Pons (tissue), 1 donor: ENCODE results near the gene PLXNA2.

Experiments used
- DNase-seq: peaks from one replicate; pipeline ENCODE4 v3.0.0-alpha.2; 2016; ENCODE audit warnings: low spot score

PLXNA2 gene

DNA sequence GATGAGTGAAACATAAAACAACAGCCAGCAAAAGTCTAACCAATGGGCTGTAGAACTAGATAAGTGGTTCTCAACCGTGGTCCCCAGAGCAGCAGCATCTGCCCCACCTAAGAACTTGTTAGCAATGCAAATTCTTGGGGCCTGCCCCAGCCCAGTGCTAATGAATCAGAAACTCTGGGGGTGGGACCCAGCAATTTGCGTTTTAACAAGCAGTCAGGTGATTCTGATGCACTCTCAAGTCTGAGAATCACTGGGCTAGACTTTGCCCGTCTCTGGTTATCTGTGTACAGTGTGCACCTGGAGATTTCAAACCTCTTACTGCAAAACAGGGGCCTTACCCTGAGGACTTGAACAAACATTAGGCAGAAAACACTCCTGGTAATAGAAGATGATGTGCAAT lies 66.5 kb downstream of the PLXNA2 start:
- no peak for DNase-seq

DNA sequence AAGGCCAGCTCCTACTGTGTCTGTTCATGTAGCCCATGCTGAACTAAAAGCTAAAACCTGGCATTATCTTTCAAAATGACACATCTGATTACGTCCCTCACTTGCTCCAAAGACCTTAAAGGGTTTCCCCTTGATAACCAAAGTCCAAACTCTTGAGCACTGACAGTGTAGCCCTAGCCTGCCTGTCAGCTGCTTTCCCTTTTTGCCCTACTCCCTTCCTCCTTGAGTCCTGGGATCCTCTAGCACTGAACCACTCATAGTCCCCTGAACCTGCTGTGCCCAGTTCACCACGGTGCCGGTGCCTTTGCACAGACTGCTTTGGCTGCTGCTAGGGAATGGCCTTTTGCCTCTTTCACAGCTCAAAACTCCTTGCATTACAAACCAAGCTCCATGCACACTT lies 67.5 kb downstream of the PLXNA2 start:
- no peak for DNase-seq

DNA sequence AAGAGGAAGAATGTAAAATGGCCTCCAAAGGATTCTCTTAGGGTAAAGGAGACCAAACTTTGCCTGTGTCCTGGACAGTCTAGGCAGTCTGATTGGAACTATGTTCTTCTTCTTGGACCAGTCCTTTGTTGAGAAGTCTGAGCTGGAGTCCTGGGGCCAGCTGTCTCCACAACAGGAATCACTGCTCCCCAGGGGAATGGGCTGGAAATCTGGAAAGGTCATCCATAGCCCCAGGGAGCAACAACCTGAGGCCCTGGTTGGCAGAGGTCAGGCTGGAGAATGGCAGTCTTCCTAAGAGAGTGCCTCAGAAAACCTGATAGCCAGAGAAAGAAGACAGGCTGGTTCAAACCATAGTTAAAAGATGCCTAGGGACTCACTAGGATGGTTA lies 68.7 kb downstream of the PLXNA2 start:
- no peak for DNase-seq

DNA sequence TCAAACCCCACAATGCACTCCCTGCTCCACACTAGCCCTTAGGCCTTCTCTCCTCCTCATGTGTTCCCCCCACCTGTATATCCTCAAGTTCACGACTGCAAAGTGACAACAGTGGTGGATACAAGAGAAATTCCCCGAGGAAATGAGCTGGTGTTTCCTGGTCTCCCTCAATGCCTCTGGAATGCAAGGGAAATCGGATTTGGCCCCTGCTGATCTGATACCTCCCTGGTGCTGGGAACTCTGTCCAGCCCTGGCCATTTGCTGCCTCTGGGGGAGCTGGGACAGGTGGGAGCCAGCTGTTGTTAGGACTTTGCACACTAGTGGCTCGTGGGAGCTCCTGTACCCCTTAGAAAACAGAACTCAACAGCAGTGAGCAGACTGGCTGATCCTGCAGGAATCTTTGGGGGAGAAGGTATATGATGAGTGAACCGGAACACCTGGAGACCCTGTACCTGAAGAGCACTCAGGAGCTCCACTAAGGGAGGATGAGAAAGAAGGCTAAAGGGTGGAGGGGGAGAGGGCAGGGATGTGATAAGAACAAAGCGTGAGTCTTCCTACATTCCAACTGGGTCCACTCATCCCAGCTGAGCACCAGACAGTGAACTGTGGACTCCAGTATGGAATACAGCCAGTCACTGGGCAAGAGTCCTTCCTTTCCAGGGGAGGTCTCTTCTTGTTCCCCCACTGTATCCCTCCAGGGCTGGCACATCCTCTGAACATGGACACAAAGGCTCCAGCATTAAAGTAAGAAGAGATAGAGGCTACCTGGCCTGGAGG lies 69.3 kb downstream of the PLXNA2 start:
- no peak for DNase-seq

- no peak for DNase-seq
Measured at GRCh38 chr1:208174200-208174599, 70.0 kb downstream of the PLXNA2 start.

DNA sequence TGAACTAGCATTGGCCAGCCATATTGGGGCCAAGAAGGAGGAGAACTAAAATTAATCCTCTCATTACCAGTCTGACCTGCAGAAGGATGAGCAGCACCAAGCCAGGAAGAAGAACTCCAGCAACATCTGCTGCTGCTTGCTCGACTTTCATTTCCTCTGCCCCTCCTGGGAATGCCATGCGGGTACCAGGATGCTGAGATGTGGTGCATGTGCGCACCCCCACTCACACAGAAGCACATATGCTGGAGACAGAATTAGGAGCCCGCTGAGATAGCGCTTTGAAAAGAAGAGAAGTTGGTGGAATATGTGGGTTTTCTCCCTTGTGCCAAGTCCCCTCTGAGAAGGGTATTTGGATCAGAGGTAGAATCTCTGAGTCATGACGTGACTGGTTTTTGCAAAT lies 70.4 kb downstream of the PLXNA2 start:
- DNase-seq = no peak

- DNase-seq = no peak
Measured at GRCh38 chr1:208172423-208173145, 71.6 kb downstream of the PLXNA2 start.

GRCh38 chr1:208171616-208172422 lies 72.4 kb downstream of the PLXNA2 start:
- DNase-seq = no peak

- DNase-seq = no peak
Measured at GRCh38 chr1:208170252-208170651, 73.9 kb downstream of the PLXNA2 start.

DNA sequence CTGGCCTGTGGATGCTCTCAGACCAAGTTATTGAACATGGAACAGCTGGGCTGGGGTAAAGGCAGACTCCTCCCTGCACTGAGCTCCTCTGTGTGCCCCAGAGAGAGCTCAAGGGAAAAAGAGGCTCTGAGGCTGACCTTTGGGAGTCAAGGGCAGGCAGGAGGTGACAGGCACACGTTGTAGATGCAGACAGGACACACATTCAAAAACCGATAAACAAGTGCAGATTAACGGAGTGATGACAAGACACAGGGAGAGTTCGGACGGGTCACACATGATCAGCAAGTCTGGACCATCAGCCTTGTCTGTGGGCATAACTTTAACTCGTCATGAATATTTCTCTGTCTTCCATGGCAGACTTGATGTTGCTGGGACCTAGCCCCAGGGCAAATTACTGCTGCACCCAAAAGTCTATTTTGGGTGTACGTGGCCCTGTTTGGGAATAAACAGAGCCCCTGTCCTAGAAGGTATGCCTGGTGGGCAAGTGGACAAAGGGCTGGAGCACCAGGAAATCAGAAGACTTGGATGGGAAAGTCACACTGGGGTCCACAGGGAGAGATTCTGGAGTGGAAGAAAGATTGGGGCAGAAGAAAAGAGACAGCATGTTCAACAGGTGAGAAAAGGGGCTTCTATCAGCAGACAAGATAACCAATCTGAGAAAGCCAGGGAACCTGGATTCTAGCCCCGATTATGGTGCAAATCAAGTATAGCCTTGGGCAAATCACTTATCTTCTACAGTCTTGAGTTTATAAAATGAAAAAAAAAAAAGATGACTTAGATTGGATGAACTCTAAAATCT lies 74.9 kb downstream of the PLXNA2 start:
- DNase-seq = no peak

DNA sequence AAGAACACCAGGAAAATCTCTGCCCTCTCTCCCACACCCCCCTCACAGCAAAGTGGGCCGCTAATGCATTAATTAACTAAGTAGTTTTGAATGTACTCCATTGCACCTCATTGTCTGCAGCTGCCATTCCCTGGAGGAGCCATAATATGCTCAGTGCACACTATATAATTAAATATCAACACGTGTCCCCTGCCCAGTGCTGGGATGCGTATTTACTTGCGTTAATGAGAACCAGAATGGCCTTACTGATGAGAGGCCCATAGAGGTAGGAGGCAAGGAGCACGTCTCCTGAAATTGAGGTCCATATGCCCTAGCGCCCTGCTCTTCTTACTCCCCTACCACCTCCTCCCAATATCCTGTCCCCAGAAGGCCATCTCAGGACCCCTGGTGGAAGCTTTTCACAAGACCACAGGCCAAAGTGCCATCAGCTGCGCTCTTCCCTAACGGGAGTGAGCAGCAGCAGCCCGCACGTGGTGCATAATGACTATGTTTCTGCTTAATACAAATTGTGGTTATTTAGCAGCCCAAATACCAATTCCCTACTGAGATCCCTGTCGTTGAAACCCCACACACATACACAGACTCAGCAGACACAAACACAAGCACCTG lies 76.8 kb downstream of the PLXNA2 start:
- no peak for DNase-seq

DNA sequence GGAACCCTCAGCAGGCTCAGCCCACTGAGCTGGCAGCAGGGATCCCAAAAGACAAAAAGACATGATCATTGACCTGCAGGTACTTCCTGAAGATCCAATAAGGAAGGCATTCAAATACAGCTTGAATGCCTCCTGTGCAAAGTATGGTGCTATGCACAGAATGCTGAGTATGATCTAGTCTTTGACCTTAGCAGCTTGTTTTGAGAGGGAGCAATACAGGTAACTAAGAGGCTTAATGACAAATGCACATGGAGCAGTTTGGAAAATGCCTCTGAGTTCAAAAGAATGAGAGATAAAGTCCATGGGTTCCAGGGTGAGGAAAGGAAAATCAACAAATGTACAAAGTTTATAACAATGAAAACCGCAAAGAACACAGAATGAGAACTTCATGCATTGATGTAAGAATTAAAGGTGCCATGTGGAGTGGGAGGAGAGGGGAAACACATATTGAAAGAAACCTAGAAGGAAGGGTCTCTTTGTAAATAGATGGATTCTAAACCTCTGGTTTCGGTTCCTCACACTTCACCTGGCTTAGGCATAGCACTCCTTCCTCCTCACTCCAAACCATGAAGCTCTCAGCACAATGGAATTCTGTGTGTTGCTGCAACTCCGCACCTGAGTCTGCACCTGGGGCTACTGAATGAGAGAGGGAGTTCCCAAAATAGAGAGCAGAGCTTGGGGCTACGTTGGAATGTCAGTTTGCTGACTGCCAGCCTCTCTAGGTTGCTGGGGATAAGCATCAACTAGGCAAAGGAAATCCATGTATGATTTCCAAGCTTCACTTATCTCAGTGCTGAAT lies 77.6 kb downstream of the PLXNA2 start:
- DNase-seq = no peak

DNA sequence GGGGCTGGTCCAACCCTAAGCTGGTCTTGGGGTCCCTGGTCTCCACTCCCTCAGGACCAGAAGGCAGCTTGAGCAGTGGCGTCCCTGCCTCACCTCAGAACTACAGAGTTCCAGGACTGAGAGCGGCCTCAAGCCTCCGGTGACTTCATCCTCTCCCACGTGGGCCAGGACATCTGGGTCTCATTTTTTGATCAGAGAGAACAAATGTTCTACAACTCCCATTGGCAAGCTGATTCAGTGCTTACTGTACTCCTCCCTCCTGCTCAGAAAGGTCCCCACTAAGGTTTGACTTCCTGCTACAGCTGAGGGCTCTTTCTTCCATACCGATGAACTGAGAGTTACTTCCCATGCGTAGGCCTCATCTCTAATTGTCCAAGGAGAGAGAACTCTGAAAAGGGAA lies 78.5 kb downstream of the PLXNA2 start:
- peak; percentile 12 for DNase-seq

- no peak for DNase-seq
Measured at GRCh38 chr1:208164609-208165008, 79.6 kb downstream of the PLXNA2 start.

DNA sequence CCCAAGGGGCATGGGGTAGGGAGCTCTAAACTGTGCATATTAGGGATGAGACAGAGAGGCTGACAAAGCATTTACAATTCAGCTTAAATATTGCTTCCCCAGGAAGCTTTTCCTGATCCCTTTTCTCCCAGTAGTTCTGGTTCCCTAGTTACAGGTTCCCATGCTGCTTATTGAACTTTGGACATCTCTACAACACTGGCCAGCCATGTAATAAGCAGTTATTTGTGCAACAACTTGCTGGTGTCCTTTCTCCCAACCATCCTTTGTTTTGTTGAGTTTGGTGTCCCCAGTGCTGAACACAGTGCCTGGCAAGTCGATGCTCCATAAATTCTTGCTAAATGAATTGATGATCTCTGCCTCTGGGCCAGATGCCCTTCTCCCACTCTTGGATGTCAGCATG lies 80.6 kb downstream of the PLXNA2 start:
- DNase-seq = no peak

- DNase-seq = no peak
Measured at GRCh38 chr1:208162903-208163302, 81.3 kb downstream of the PLXNA2 start.

DNA sequence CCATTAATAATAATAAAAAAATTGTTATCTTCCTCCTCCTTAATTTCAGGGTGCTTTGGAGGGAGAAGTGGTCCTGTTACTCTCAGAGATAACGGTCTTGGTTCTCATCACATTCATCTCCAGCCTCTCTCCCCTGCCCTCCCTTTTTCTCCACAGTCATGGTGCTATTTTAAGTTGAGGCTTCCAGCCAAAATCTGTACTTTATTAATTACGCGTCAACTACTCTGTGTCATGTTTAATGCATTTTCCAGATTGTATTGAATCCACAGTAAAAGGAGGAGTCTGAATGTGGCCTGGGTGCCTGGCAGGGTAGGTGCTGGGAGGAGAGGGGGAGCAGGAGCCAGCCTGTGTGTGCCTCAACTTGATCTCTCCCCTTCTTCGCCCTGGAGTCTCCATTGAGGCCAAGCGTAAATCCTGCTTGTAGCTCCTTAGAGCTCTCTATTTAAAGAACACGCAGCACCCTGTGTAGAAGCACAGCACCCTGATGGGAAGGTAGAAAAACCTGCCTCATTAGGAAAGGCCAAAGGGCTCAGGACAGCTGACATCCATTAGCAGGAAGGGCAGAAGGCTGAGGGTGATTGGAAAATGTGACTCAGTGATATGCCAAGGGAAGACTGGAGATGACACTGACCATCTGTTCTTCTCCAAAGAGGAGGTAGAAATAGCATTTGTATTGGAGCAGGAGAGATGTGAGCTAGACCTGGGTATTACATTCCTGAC lies 82.4 kb downstream of the PLXNA2 start:
- peak; percentile 28 for DNase-seq

GRCh38 chr1:208161005-208161404 lies 83.2 kb downstream of the PLXNA2 start:
- DNase-seq = no peak

DNA sequence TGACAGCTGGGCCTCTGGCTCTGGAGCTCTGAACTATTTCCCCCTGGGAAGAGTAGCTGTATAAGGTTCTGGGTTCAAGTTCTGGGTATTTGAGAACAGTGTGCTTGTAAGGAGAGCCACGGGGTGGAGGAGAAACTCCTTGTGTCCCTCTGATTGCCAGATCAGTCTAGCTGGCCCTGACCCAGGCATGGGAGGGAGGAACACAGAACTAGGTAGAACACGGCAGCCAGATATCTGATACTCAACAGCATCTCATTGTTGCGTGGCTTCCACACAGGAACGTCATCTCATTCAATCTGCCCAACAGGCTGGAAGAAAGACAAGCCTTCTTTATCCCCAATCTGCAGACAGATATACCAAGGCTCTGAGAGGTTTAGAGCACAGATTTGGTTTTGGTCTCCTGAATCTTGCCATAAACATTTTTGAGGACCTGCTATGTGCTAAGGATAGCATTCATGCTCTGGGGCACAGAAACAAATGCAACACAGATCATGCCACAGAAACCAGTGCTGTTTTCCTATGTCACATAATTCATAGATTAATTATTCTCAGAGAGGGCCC lies 83.8 kb downstream of the PLXNA2 start:
- no peak for DNase-seq
